IPS DF 19.7 (cell line): Measurements from ENCODE around the gene SCAMP2.
A peak's percentile ranks its signal among the peaks of the same experiment; 100 is the strongest.

Experiments
- DNase-seq: peaks from one replicate; pipeline ENCODE4 v3.0.0-alpha.2; 2013; ENCODE audit warnings: low read depth, low spot score

The SCAMP2 gene

DNA sequence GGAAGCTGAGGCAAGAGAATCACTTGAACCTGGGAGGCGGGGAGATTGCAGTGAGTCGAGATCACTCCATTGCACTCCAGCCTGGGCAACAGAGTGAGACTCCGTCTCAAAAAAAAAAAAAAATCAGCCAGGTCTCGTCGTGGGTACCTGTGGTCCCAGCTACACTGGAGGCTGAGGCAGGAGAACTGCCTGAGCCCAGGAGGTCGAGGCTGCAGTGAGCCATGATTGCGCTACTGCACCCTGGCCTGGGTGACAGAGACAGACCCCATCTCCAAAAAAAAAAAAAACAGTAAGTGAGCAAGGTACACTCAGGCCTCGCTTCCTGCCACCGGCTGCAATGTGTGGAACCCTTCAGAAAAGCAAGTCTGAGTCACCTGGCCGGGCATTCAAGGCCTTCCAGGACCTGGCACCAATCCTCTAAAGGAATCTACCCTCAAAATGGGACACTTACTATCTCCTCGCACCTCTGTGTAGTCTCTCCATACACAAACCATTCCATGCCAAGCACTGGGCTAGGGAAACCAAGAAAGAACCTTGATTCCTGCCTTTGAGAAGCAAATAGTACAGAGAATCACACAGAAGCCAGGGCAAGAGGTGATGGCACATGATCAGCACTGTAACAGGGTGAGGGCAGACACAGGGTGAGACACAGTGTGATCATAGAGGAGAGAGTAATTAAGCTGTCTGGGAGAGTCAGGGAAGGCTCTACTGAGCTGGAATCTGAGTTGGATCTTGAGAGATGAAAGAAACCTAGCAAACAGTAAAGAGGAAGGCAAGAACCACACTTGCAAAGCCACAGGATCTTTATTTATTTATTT is 9.7 kb downstream of the SCAMP2 start:
- DNase-seq: no peak

DNA sequence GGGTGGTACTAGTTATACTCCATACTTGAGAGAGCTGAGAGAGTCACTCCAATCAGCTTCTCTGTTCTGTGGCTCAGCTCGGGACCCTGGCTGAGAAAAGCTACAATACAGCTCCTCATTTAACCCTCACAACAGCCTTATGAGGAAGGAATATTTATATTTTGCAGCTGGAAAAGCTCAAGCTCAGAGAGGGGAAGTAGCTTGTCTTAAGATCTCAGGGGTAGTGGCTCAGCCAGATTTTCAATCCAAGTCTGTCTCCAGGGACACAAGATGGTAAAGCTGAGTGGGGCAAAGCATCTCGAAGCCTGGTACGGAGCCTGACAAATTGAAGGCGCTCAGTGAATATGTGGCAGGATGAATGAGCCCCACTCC is 14.8 kb downstream of the SCAMP2 start:
- no peak for DNase-seq

DNA sequence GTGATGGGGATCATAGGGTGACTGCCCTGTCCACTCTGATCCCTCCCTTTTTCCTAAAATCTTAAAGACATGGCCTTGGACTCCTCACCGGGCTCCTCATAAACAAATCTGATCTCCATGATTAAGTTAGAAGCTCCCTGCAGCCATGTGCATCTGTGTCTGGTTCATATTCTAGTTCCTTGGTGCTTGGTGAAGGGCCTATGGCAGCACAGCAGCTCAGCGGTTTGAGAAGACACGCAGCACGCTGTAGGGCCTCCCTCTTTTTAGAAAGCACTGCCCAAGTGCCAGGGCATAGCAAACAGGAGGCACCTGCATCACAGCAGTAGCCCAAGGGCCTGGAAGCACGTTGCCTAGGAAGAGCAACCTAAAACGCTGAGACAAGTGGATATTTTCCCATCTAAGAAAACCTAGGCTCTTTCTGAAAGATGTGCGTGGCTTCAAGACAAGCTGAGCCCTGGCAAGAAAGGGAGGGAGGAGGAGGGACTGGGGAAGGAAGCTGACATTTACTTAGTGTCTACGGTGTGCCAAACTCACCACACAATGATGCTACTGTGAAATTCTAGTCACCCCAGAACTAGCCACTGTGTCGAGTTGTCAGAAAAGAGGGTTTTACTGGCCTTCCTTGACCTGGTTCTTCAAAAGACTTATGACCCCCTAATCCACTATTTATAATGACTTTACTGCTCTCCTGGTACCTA is 15.3 kb downstream of the SCAMP2 start:
- DNase-seq: no peak

DNA sequence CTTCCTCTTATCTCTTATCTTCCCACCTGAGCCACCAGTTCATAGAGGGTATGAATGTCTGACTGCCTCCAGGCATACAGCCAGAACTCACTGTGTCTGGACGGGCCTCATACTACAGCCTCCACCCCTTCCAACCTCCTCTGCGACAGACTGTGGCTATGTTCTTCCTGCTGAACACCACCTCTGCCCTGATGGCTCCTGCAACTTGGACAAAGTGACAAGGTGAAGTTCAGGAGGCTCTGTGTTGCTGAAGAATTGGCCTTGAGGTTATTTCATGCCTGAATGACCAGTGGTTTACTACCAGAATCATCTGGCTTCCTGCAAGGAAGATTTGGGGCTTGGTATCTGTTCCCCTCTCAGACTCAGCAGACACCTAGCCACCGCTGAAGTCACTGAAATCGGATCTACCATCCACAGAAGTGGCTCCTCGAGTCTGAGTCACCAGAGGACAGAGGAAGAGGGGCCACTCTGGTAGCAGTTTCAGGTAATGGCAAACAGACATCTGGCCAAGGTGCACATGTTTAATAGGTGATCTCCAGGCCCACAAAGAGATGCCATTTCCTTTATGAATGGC is 16.0 kb downstream of the SCAMP2 start:
- DNase-seq: no peak

DNA sequence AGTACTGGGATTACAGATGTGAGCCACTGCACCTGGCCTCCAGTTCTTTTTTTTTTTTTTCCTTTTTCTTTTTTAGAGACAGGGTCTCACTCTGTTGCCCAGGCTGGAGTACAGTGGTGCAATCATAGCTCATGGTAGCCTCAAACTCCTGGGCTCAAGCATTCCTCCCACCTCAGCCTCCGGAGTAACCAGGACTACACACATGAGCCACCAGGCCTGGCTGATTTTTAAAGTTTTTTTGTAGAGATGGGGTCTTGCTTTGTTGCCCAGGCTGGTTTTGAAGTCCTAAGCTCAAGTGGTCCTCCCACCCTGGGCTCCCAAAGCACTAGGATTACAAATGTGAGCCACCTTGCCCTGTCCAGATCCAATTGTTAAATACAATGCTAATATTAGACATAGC is 16.6 kb downstream of the SCAMP2 start:
- no peak for DNase-seq

DNA sequence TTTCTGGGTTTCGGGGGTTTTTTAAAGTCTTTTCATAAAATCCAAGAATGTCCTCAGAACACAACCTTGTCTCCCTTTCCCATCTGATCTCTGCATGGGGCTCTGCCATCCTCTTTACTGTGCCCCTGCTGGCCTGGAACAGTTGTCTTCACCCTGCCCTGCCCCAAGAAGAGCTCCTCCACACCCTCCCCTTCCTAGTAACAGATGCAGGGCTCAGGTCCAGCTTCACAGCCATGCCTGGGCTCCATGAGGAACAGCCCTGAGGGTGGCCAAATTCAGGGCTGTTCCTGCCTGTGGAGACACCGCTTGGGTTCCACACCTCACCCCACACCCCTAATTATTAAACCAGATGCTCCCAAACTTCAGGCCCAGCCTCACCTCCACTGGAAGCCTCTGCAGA is 17.3 kb downstream of the SCAMP2 start:
- no peak for DNase-seq

DNA sequence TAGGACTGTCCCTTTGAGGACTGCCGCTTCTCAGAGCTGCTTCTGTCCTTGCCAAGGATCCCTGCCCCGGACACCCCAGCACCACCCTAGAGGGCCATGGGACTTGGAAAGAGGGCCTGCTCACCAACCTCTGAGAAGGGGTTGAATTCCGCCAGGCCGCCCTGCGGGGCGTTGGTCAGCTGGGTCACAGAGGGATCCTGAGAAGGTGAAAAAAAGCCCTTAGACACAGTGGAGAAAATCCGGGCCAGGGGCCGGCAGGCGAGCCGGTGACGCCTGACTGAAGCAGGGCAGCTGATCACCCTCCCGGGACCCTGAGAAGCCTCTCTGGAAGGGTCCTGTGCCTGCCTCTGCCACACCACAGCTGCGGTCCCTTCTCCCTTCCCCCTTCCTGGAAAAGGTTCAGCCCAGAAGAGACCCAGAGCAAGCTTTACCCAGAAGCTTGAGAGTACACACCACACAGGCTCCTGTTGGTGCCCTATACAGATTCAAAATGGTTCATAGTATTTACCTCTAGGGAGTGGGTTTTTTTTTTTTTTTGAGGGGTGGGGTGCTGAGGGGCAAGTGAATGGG is 18.6 kb downstream of the SCAMP2 start:
- DNase-seq: no peak

DNA sequence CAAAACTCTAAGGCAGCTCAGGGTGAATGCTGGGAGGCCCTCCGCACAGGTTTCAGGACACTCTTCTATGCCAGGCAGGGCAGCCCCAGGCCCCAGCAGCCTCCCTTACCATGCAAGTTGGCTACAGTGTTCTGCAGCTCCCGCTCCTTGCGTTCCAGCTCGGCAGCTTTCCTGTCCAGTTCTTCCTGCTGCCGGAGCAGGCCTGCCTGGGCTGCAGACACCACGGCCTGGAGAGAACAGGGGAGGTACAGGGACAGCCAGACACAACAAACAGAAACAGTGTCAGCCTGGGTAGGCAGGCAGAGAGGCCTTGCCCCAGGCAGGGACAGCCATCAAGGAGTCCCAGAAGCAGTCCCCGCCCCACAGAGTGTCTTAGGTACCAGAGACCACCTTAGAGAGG is 21.2 kb downstream of the SCAMP2 start:
- DNase-seq: no peak

DNA sequence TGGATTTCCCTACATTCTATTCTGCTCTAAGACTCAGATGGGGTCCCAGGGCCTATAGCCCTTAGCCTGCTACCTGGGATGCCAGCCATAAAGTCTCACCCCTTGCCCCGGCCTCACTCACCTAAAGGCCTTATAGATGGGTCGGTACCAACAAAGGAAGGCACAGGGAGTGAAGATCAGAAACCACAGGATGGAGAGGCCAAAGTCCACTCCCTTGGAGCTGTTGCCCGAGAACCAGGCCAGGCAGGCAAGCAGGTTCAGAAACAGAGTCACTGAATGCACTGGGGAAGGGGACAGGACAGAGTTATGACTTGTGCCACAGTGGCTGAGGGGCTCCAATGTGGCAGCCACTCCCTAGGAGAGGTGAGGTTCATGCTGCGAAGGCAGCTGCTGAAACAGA is 22.8 kb downstream of the SCAMP2 start:
- no peak for DNase-seq

DNA sequence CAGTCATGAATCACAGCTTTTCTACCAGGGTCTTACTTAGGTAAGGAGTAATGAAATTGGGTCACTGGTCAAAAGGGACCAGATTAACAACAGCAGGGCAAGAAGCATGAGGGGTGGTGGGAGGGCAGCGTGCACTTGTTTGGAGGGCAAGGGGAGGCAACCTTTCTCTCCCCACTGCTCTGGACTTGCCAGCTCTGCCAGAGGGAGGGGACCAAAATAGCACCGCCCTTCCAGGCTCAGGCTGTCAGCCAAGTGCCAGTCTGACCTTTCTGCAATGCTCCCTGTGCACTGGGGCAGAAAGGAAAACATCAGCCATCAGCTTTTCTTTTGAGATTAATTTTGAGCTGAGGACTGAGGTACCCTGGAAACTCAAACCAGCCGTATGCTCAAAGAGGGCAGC is 25.7 kb downstream of the SCAMP2 start:
- DNase-seq: no peak

DNA sequence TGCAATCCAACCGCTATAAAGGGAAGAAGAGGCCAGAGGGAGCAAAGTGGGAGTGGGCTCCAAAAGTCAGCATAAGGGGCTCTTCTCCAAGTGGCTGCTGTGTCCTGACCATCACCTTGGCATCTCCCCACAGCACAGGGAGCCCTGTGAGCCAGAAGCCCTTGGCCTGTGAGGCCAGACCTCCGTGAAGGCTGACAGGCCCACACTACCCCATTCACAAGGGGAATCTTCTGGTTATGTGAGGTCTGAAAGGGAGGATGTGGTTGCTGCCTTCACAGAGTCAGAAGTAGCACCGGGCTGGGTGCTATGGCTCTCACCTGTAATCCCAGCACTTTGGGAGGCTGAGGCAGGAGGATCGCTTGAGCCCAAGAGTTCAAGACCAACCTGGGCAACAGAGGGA is 27.6 kb downstream of the SCAMP2 start:
- DNase-seq: no peak

DNA sequence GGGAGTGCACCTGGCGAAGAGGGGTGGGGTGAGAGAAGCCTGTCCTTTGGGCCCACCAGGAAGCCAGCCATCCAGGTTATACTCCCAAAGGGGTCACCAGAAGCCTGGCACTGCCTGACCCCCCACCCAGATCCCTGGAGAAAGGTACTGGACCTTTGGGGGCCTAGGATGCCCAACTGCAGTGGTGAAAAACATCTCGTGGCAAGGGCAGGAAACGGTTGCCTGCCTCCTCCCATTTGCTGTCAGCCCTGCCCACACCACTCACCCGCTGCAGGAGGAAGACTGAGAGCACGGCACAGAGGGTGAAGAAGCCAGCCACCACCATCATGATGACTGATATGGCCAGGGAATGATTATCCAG is 28.0 kb downstream of the SCAMP2 start:
- DNase-seq: no peak

DNA sequence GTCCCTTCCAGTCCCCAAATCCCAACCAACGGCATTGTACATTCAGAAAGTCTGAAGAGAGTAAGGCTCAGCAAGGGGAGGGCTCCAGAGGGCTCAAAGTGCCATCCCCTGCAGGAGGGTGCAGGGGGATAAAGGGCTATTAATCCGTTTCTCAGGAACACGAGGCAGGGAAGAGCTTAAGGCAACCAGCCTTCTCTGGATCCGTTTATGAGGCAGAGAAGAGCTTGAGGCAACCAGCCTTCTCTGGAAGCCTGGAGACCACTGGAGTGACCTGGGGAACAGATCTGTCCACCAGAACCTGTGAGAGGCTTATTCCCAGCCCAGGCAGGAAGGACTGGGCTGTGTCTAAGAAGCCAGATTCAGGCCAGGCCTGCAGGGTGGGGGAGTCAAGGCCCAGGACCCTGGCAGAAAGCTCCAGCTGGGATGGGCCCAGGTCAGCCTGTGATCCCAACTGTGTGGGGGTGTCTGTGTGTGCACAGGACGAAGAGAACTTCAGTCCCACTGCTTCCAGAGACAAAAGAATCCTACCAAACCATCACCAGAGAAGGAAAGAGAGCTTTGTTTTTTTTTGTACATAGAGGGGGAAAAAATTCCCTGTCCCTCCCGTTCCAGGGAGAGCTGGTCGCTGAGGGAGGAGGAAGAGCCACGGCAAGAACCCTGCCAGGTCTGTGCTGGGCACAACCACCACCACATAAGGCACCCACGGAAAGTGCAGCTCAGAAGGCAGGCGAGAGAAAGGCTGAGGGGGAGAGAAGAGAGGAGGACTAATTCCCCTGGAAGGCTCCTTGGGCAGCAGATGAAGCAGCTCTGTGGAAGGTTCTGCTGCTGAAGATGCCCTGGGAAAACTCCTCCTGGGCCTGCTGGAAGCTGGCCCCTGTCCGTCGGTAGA is 28.6 kb downstream of the SCAMP2 start:
- no peak for DNase-seq

DNA sequence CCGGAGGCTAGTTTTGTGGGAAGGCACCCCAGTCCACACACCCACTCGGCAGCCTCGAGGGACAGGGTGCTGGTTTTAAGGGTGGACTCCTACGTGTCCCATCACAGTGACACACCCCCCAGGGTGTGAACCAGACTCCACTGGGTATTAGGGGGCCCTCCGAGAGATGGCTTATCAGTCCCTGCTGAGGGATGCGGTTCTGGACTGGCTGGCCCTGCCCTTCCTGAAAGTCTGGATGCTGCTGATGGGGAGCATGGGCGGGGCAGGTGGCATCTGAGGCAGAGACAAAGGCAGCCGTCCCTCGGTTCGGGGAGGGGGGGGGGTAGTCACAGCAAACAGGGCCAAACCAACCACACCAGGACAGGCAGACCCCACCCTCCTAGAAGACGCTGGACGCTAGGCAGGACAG is 29.3 kb downstream of the SCAMP2 start:
- no peak for DNase-seq

DNA sequence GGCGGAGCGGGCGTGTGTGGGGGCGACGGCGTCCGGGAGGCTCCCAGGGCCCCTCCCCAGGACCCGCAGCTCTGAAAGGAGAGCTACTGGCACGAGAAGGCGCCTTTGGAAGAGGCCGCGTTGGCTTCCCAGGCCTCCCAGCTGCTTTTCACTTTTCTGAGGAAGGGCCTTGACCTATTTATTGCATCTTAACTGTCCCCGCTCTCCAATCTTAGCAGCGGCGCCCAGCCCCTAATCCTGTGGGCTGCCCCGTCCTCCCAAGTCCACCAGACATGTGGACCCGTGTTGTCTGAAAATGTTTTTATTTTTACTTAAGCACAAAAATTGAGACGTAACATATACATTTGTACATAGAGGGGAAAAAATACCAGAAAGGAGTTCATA is 29.7 kb downstream of the SCAMP2 start:
- DNase-seq: no peak

DNA sequence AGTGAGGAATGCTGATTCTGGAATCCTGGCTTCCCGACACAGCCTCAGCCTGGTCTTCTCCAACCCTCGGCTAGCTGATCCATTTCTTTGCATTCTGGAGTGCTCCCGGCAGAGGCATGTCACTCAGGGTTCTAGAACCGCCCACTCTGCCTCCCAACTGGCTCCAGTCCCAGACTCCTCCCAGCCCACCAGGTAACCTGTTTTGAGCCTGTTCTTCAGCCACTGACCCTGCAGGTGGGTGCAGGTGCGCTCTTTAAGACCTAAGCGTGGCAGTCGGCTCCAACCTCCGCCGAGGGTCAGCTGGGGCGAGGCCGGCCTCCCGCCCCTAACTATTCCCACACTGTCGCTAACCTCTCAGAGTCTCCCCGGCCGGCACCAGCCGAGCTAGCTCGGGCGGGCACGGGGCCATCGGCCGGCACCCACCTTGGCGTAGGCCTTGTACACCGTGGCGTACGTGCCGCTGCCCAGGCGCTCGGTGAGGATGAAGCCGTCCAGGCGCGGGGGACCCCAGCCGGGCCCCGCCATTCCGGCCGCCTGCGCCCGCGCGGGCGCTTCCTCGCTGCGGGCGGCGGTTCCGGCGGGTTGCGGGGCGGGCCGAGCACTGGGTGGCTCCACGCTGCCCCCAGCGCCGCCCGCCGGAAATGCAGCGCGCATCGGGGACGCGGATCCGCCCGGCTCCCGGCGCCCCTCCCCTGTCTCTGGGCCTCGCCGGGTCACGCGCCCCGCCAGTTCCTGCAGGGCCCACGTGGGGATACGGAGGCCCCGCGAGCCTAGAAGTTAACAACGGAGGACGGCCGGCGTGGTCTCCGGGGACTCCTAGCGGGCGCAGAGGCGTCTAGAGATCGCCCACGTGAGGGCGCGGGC is 30.4 kb downstream of the SCAMP2 start, which contains the start of gene ULK3:
Gene ULK3, minus strand, starts transcription at position 576 of the 864 bp plus-strand sequence. Its CDS starts 51 bp downstream, at position 525.
- peak; percentile 91 for DNase-seq

DNA sequence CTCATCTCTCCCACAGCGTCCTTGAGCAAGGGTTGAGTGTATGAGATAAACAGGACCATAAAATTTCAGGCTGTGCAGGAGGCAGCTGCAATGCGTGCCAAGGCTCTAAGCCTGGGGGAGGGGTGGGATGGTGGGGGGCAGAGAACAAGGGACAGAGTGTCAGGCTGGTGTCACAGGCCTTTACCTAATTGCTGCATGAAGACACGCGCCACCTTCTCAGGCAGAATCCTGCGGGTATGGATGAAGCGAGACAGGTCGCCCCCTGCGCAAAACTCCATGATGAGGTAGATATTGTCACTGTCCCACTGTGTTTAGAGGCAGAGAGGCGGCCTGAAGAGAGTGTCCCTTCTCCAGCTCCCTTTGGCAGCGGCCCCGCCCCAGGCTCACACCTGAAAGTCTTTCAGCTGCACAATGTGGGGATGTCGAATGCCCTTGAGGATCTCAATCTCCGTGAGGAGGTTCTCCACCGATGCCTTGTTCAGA is 31.2 kb downstream of the SCAMP2 start:
- no peak for DNase-seq

DNA sequence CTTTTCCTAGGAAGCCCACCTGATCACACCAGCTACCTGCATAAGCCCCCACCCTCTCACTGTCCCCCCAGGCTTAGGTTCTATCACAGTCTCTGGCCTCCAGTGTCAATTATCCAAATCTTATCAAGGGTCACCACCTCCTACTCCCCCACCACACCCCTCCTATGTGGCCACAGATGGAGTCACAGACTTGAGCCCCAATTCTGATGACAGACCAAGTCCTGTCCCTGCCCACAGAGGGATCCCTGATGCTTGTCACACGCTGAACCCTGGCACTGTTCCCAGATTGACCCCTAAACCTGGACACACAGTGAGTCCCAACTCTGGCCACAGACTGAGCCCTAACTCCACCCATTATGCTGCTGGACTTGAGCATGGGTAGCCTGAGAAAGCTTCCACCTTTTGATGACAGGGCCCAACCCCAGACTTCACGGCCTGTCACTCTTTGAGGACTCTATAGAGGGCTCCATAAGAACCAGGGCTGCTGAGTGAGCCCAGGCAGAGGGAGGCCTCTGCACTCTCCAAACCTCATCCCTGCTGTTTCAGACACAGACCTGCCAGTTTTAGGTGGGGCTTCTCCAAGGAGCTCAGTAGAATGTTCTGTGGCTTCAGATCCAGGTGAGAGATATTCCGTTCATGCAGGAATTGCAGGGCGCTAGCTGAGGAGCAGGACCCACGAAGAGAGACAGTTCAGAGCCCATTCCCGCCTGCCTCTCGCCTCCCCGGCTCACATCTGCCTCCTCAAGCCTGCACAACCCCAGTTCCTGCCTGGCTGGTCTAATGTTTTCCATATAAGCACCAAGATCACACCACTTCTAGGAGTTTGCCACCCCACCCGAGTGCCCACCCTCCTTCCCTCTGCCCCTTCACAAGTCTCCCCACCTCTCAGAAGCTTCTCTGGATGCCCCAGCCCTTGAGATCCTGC is 32.1 kb downstream of the SCAMP2 start:
- DNase-seq: no peak
